HL-60 (cell line): ENCODE measurements around the gene ASIP.

Source experiments
- DNase-seq, 2 experiments: peaks; one replicate each; pipeline ENCODE4 v3.0.0-alpha.2; 2010 to 2020; ENCODE audit warnings: low read depth in 1 of 2, low spot score in 1 of 2
- H3K27ac ChIP-seq: fragments of 250-450 bp; sonication (Bioruptor Pico); replicated peaks from 2 replicates; pipeline ENCODE4 v1.5.1; 2020; ENCODE audit warnings: mild to moderate bottlenecking, moderate library complexity
- H3K27me3 ChIP-seq: fragments of 250-450 bp; sonication (Bioruptor Pico); 2 replicates; pipeline ENCODE4 v1.5.1; 2021; ENCODE audit warnings: mild to moderate bottlenecking, moderate library complexity; ENCODE audit not compliant: insufficient read depth, poor library complexity, severe bottlenecking
- H3K4me3 ChIP-seq: replicated peaks from 2 replicates; pipeline ENCODE4 v1.5.1; 2011; ENCODE audit warnings: mild to moderate bottlenecking, control low read depth, low read length; ENCODE audit not compliant: insufficient read depth
- CTCF ChIP-seq: IDR thresholded peaks from one replicate; pipeline ENCODE4 v1.5.1; 2011; ENCODE audit warnings: low read length, control low read depth, inconsistent platforms; ENCODE audit not compliant: insufficient read depth
- GABPA ChIP-seq: IDR thresholded peaks from 2 replicates; pipeline ENCODE4 v1.6.1; 2012; ENCODE audit warnings: low read depth
- POLR2AphosphoS5 ChIP-seq: IDR thresholded peaks from 2 replicates; pipeline ENCODE4 v1.6.1; 2012; ENCODE audit warnings: low read depth
- REST ChIP-seq: IDR thresholded peaks from 2 replicates; pipeline ENCODE4 v1.6.1; 2012; ENCODE audit warnings: low read depth; ENCODE audit not compliant: insufficient replicate concordance
- SPI1 ChIP-seq: IDR thresholded peaks from 2 replicates; pipeline ENCODE4 v1.6.1; 2012; ENCODE audit warnings: low read depth, mild to moderate bottlenecking, borderline replicate concordance

ASIP gene

GRCh38 chr20:34302723-34303533 lies 61.7 kb downstream of the ASIP start, which contains the start of gene AHCY:
AHCY (minus strand) TSS chr20:34303355; CDS start chr20:34303270, 85 bp downstream.
- H3K4me3 ChIP-seq, result peak within 1 kb of the TSS; percentile 87
- TF ChIP-seq GABPA (no peak), SPI1 (peak; percentile 84), REST (no peak), CTCF (no peak), POLR2AphosphoS5 (peak; percentile 76)
- peak within 1 kb of the TSS; percentile 92 for H3K27ac ChIP-seq
- no peaks in the 10 kb centered on the region for H3K27me3 ChIP-seq
- peak; percentile 95 to 98 for DNase-seq

- TF ChIP-seq POLR2AphosphoS5 (no peak), REST (no peak), CTCF (no peak), SPI1 (no peak), GABPA (no peak)
- no peaks in the 10 kb centered on the region for H3K27me3 ChIP-seq
- peak; percentile 52 to 92 for DNase-seq
- peak overlapping the region; percentile 72 for H3K27ac ChIP-seq
- H3K4me3 ChIP-seq, result no peak overlapping the region
Observed at GRCh38 chr20:34305333-34306230, 64.4 kb downstream of the ASIP start.

- Histone ChIP-seq H3K4me3 (no peak overlapping the region), H3K27ac (no peak overlapping the region), H3K27me3 (peaks cover 9% of the 10 kb centered on the region)
- no peak for TF ChIP-seq GABPA
- no peak for DNase-seq
Observed at GRCh38 chr20:34309691-34310090, 68.5 kb downstream of the ASIP start.
